NCI-H2029 treated with DMSO at 0.1 percent for 48 hours (cell line): ENCODE results near the gene TMEM182.
A peak's percentile ranks its signal among the peaks of the same experiment; 100 is the strongest.

Experiments
- DNase-seq: peaks from one replicate; lab custom pipeline; 2025; lab: John Stamatoyannopoulos, UW

Gene TMEM182

DNA sequence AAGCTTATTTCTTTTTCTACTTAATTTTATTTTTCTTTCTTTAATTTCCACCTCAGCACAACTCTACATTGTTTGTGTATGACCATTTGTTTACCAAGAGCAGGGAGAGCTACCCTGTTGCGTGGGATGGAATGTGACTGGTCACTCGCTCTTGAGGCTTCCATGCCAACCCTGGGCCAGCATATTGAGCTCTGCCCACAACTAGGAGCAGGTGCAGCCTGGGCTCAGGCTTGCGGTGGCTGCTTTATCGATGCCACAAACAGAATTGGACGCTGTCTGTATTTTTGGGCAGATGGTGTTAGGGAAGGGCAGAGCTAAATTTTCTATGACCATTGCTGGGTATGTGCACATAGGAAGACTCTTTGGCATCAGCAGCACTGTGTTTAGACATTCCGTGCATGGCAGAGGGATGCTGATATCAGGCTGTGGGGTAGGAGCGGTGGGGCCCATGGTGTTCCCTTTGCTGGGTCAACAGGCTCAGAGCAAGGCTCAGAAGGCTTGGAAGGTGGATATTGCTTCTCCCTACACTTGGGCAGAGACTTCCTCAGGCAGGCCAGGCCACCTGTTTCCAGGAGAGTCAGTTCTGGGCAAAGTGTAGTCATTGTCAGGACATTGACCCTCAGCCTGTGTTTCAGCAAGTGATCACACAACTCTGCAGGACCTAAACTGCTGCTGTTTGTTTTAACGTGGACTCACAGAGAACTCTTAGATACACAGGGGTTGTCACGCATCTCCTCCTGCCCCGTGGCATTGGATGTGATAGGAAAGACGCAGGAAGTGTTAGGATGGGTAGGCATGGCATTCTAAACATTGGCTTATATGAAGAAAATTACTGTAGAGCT is 40.2 kb downstream of the TMEM182 start:
- no peak for DNase-seq

DNA sequence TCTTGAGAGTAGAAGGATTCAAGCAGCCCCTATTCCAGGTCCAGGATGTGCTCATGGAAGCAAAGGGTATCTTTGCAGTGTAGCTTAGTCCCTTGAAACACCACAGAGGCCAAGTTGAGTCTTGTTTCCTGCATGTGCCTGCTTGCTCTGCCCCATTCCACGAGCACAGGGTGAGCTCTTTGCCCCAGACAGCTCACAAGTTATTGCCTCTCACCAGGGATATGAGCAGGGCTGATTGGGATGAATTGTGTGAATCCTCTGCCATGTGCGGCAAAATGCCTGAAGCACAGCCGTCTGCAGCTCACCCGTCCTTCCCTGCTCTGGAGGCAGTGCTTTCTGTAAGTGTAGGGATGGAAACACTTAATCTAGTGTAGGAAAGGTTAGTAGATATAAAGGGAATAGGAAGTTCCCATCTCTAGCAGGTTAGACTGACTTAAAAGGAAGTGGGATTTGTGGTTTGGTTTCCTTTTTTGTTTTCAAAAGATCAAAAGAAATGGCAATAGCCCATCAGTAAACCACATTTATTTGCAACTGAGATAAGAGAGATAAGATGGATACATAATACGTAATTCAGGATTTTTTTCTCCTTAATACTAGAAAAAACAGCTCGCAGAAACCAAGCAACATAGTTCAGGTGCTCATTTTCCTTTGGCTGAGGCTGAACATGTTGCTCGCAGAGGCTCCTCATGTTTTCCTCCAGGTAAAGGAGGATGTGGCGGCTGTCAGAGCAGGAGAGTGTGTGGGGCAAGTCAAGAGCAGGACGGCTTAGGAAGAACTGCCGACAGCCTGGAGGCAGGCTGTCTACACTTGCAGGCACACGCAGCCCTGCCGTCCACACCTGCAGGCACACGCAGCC is 41.4 kb downstream of the TMEM182 start:
- DNase-seq: no peak

DNA sequence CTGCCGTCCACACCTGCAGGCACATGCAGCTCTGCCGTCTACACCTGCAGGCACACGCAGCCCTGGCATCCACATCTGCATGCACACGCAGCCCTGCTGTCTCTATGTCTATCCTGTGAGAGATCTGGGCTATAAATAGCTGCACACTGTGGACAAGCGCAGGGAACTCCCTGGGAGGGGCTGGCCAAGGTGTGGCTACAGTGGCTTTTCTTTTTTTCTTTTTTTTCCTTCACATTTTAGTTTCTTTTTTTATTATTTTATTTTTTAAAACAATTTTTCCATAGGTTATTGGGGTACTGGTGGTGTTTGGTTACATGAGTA is 42.0 kb downstream of the TMEM182 start:
- no peak for DNase-seq

DNA sequence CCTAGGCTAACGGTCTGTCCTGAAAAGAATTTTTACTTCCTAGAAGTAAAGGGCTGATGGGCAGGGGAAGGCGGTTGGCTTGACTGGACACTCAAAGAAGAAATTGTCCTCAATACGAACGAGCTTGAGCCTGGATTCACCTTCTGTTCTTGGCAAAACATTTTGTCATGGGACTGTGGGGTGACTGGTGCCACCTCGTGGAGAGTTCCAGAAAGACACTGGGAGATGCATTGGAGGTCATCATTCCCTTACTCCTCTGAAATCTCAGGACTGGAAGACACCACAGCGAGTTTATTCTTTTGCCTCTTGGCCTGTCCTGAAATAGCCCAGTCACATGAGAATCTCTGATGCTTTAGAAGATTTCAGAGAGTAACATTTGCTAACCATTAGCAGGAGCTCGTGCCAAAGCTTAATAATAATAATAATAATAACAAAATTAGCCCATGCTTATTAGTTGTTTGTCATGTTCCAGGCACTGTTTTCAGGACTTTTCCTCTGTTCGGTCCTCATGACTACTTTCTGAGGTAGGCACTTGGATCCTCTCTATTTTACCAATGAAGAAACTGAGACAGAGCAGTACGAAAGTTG is 44.5 kb downstream of the TMEM182 start:
- peak; percentile 23 for DNase-seq

DNA sequence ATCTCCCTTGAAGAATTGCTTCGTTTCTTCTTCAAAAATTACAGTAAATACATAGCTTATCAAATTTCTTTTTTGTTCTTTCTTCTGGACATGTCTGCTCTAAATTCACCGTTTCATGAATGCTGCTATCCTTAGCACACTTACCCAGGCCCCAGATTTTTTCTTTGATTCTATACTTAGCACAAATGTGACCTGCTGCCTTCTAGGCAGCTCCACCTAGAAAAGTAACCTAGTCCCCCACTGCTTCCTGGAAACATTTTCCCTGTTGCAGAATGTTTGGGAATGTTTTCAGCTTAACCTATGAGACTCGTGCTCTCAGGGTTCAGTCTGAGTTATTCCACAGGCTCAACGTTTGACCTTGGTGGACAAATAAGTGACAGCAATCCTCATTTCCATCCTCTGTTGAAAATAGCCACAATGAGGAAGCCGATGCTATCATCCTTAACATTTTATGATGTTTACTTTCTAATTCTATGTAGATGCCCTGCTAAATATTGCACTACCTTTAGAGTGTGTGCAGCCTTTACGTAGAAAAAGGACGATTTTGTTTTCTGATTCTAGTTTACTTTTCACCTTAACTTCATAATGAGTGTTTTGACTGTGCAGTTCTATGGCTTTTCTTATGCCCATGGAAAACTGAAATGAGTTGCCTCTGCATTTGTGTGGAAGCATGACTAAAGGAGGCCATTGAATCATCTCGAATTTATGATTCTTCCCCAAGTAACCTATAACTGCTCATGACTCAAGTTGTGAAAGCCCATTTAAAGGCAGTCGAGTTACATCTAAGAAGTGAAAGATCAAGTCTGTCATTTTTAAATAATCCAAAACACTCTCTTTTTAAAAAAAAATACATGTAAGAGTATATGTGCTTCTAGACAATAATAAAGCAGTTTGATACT is 47.7 kb downstream of the TMEM182 start:
- DNase-seq: no peak

DNA sequence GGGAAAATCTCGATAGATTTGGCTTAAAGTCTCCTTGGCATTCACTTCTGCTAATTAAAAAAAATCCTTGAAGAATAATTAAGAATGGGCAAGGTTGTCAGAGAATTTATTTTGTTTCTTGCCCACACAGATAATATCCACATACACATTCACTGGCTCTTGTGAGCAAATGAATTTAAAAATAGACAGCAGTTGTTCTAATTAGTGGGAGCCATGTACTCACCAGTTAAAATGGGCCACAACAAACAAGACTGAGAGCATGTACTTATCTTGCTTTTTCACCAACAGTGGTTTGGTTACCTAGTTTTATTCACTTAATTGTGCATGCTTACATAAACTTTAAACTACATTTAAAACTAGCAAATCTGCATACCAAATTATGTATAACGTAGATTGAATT is 53.5 kb downstream of the TMEM182 start:
- no peak for DNase-seq

DNA sequence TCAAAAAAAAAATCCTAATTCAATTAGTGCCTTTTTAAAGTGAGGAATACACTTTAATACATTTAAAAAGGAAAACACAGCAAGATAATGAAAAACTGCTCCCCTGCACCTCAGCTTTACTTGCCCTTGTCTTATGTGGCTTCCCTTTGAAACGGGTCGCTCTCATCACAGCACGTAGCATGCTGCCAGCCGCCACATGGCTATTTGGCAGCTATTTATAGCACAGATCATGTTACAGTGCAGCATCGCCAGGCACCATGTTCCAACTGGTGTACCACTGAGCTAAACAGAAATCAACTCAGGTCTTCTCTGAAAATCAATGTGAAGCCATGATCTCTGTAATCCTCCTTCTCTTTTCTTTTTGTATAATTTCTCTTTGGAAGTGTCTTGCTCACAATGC is 65.1 kb downstream of the TMEM182 start:
- peak; percentile 13 for DNase-seq

DNA sequence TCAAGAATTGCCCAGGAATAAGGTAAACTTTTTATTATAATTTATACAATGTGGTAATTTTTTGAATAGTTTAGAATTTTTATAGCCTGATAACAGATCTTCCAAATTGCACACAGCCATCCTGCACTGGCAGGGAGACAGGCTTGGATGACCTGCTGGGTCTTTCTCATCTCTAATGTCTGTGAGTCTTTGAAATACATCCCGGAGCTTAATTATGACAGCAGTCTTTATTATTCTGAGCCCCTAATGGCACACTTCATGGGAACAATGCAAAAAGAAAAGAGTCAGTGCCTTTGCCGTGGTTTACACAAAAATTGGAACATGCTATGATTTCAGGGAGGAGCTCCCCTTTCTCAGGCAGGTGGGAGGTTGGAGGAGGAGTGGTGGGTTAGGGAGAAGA is 71.0 kb downstream of the TMEM182 start:
- DNase-seq: no peak

DNA sequence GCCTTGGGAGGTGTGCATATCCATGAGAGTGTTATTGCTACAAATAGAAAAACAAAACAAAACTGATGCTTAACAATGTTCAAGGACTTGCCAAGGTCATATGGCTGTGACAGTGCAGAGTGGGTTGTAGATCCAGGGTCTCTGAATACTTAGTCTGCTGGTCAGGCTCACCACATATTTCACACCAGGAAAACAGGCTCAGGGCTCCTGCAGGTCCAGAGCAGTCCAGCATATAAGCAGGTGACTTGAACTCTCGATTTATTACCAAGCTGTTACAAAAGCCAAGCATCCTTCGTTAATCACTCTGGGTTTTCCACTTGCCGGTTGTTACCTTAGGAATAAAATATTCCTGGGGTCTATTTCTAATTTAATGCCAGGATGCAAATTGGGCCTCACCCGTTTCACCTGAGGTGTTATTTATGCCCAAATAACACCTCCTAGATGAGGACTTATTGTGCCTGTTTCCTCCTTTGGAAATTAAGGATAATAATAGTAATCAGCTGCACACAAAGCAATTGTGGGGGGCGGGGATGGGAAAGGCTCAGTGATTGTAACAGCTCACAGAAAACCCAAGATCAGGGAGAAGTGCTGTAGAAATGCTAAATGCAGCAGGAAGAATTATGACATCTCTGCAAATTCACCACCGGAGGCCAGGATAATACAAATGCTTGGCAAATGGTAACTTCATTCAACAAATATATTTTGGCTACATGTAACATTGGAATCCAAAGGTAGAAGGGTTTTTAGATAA is 72.9 kb downstream of the TMEM182 start:
- no peak for DNase-seq

DNA sequence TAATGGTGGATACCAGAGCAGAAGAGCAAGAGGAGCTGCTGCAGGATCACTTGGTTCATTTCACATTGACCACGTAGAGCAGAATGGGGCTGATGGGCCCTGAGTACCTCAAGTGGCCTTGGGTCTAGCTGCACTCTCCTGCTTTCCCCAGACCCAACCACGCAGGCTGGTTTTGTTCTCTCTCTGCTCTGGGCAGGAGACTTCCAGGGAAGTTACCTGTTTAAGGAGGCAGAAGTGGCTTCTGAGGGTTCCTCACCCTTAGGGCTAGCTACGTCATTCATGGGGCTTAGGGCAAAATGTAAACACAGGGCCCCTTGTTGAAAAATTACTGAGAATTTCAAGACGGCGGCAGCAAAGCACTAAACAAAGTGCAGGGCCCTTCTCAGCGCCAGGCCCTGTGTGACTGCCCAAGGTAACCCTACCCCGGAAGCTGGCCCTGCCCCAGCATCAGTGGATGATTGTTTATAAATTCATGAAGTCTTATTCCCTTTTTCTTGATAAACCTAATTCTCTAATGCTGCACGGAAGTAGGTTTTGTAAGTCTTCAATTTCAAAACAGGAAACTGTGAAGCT is 75.9 kb downstream of the TMEM182 start:
- DNase-seq: no peak

DNA sequence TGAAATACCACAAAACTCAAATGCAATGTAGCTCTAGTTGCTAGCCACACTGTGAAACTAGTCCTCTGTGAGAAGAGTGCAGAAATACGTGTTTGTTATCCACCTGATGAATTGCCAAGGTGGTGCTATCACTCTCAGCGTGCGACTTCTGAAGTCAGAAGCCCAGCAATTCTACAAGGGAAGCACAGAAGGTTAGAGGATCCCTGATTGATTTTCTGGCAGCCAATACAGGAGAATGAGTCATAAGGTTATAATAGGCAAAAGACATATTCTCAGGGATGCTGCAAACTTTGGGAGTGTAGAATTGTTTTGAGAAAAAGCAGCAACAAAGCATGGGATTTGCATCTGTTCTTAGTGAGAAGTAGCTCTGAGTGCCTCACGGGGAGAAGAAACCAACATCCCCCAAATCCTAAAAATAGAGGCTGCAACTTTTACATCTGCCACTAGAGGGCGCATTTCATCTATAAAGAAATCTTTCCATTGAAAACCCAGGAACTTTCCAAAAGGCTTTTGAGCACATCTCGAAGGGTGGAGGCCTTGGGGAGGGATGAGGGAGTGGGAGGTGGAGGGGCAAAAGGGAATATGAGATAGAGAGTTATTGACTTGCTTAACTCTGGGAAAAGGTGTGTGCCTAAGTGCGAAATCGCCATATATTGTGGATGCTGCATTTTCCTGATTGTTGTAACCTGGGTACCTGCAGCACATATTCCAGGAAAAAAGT is 78.0 kb downstream of the TMEM182 start:
- DNase-seq: peak; percentile 18

DNA sequence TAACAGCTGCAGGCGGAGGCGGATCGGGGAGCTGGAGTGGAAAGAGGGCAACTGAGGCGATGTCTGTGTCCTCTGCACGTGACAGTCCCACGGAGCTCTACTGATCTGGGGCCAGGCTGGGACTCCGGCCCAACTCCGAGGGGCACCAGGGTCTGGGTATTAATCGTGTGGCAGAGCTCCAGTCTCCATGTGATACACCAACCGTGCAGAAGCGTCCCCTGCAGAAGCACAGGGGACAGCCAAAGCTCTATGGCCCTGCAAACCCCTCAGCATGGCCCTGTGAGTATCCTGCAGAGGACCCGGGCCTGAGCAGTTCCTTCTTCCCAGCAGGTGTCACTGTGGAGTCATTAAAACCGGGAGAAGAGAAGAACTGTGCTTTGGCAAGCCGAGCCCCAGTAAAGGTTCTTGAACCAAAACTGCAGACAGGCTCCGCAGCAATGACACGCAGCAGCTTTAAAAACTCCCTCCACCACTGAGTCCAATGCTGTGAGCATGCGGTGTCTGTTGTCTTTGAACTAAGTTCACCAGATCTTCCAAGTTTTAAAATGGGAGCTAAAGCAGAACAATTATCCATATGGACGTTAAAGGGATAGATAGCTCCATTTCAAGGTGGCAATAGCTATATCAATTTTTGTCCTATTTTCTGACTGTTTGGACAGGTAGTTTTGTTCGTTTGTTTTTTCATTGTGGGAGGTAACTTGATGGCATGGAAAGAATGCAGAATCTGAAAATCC is 79.4 kb downstream of the TMEM182 start:
- DNase-seq: no peak

DNA sequence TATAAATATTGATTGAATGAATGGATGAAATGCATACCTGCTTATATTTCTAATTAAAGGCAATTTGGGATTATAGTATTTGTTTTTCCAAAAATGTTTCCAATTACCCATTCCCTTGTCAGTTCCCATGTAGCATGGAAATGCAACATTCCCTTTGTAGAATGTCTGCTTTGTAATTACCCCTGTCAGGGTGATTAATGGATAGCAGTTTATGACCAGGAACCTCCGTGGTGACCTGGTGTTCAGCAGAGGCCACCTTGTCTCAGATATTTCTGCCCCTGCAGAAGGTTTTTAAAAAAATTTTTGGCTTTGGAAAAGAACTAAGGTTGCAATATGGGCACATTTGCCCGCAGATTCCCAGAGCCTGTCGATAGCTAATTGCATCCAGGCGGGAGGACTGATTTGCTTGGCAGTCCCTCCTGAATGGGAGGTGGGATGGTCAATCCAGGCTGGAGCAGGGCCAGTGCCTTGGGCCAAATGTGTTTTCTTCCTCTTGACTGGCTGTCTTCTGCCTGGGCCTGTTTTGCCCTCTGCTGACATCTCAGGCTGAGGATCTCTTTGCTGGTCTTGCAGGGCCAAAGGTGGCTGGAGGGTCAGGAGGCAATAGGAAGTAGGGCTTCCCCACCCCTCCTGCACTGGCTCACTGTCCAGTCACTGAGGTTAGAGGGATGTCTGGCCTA is 82.1 kb downstream of the TMEM182 start:
- no peak for DNase-seq

DNA sequence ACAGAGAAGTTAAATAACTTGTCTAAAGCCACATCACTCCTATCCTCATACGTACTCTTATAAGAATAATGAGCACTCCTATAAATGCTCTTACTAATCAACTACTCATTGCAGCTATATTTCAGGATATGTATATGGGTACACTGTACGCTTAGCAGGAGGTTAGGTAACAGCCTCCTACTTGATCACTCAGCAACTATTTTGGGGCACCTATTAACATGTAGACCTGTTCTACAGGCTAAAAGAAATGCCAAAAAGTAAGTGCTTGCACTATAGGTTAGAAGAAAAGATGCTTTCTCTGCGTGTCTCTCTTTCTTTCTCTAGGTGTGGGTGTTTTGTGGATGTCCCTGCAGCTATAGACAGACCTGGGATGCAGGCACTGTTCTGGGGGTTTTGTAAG is 83.1 kb downstream of the TMEM182 start:
- no peak for DNase-seq

DNA sequence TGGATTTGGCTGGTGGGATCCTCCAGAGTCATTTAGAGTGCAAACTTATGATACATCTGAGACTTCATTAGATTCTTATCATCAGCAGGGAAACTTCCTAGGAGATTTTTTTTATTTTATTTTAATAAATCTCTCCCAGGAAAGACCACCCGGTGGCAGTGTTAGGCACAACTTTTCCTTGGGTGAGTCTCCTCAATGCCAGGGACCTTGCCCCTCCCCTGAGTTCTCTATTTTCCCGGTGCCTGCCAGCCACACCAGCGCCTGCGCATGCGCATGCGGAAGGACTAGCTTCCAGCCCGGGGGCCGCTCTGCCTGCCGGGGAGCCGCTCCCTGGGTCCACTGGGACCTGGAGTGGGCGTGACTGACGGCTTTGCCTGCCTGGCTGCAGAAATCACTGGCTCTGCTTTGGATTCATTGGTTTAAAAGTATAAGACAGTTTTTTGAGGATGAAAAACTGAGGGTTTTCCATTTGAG is 86.6 kb downstream of the TMEM182 start:
- DNase-seq: no peak

DNA sequence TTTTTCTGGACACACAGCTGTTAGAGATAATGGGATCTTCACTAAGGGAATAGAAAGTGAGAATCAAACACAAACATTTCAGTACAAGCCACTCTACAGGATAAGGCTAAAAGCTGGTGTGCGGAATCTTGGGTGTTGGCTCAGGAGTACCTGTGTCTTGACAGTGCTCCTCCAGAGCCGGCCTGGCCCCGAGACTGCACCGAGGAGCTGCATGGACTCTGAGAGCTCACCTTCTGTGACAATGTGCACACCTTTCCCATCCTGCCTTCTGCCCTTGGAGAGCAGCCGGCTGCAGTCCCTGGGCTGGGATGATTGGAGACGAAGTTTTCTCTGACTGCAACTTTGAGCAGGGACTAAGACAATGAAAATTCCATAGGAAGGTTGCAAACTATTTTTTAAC is 89.1 kb downstream of the TMEM182 start:
- no peak for DNase-seq

DNA sequence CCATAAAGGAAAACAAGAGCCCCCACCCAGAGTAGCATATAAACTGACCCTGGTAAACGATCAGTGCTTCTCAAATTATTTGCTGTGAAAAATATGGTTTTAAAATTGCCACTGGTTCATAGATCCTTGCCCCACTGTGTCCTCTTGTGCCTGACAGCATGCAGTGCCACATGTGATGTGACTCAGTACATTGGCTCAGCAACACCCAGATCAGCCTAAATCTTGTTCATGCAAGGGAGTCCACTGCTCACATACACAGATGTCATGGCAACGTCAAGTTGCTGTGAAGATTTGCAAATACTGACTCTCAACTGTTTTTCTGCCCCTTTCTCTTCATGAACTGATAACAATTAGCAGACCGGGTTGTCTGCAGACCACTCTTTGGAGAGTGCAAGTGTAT is 91.0 kb downstream of the TMEM182 start:
- DNase-seq: no peak
